ACC112 (cell line): ENCODE results near the gene SGK1.
"Not testable (repeated sequence)": the region's sequence is repeated elsewhere in the genome, so short reads cannot be mapped to it uniquely, and the experiment has no call there.

Experiments used
- H2AFZ ChIP-seq: fragments of 200-600 bp; sonication (generic); one replicate; pipeline ENCODE4 v1.6.0; 2017; ENCODE audit warnings: antibody characterized with exemption, low read length; ENCODE audit not compliant: unreplicated experiment
- H3K27ac ChIP-seq: fragments of 200-600 bp; sonication (generic); 2 replicates; pipeline ENCODE4 v1.5.1; 2014; ENCODE audit warnings: low read depth, mild to moderate bottlenecking, antibody characterized with exemption, low read length, moderate library complexity
- H3K27me3 ChIP-seq: fragments of 200-600 bp; sonication (generic); 2 replicates; pipeline ENCODE4 v1.6.1; 2014; ENCODE audit warnings: mild to moderate bottlenecking, antibody characterized with exemption, low read length, moderate library complexity, mixed read lengths; ENCODE audit not compliant: insufficient read depth
- H3K36me3 ChIP-seq: fragments of 200-600 bp; sonication (generic); 2 replicates; pipeline ENCODE4 v1.6.1; 2016; ENCODE audit warnings: mild to moderate bottlenecking, antibody characterized with exemption, low read length, moderate library complexity, mixed read lengths; ENCODE audit not compliant: insufficient read depth
- H3K4me1 ChIP-seq: fragments of 200-600 bp; sonication (generic); one replicate; pipeline ENCODE4 v1.6.1; 2016; ENCODE audit warnings: low read length, mixed read lengths; ENCODE audit not compliant: insufficient read depth, unreplicated experiment, control insufficient read depth
- H3K4me3 ChIP-seq: fragments of 200-600 bp; sonication (generic); 2 replicates; pipeline ENCODE4 v1.5.1; 2014; ENCODE audit warnings: mild to moderate bottlenecking, low read depth, low read length
- H3K79me2 ChIP-seq: fragments of 200-600 bp; sonication (generic); one replicate; pipeline ENCODE4 v1.6.0; 2016; ENCODE audit warnings: low read length; ENCODE audit not compliant: control insufficient read depth, unreplicated experiment, insufficient read depth

SGK1 gene

DNA sequence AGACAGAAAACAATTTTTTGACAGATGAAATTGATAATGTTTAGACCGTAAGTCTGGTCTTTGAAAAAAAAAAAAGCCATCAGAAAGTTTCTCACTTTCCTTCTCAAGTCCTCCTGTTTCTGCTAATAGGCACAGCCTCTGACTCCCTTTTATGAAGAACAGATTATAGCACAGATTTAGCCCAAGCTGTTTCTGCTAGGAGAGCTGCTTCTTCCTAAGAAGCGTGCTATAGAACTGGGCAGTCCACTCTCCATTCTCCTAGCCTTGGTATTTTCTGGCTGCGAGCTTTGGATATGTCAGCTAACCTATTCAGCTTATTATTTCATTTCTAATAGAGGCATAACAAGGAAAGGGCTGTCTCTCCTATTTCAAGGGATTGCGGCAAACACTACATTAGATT lies 112.5 kb downstream of the SGK1 start:
- Histone ChIP-seq H3K79me2 (no peaks in the 10 kb centered on the region), H3K4me1 (no peaks in the 10 kb centered on the region), H3K27me3 (no peaks in the 10 kb centered on the region), H3K4me3 (no peak overlapping the region), H3K27ac (no peak overlapping the region), H2AFZ (no peak overlapping the region), H3K36me3 (no peaks in the 10 kb centered on the region)

DNA sequence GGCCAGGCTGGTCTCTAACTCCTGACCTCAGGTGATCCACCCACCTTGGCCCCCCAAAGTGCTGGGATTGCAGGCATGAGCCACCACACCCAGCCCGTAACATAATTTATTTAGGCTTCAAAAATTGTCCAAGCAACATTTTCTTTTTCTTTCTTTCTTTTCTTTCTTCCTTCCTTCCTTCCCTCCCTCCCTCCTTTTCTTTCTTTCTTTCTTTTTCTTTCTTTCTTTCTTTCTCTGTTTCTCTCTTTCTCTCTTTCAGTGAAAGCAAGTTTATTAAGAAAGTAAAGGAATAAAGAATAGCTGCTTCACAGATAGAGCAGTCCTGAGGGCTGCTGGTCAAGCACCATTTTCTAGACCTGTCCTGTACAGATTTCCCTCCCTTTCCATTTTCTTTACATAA lies 113.2 kb downstream of the SGK1 start:
- H2AFZ ChIP-seq, H3K79me2 ChIP-seq, H3K36me3 ChIP-seq, H3K27me3 ChIP-seq, H3K4me3 ChIP-seq, H3K27ac ChIP-seq, H3K4me1 ChIP-seq: not testable (repeated sequence)

DNA sequence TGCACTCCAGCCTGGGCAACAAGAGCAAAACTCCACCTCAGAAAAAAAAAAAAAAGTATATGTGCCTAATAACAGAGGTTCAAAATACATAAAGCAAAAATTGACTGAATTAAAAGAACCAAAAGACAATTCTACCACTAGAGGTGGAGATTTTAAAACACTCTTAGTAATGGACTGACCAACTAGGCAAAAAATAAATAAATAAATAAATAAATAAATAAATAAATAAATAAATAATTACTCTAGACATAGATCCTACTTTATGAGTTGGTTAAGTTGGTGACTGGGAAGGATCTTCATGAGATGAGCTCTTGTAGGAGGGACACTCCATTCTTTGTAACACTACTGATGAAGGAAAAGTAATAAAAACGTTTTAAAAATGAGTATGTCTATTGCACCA lies 113.9 kb downstream of the SGK1 start:
- H3K4me3 ChIP-seq: no peak overlapping the region
- no peaks in the 10 kb centered on the region for H3K4me1 ChIP-seq
- no peaks in the 10 kb centered on the region for H3K27me3 ChIP-seq
- H2AFZ ChIP-seq: no peak overlapping the region
- no peaks in the 10 kb centered on the region for H3K36me3 ChIP-seq
- no peak overlapping the region for H3K27ac ChIP-seq
- H3K79me2 ChIP-seq: no peaks in the 10 kb centered on the region

DNA sequence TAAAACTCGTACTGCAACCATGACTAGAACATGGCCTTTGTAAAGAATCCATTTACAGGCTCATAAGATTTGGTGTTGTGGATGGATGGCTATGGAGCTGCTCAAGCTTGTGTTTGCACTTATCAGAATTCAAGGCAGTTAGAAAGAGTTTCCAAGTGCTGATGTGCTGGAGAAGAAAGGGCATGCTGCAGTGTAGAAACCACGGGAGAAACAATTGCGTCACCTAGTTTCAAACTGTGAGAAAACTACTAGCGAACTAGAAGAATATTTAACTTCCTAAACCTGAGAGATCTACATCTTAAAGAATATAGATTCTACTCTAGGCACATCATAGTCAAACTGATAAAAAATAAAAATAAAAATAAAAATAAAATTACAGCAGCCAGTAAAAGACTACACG lies 116.2 kb downstream of the SGK1 start:
- no peak overlapping the region for H3K4me3 ChIP-seq
- no peaks in the 10 kb centered on the region for H3K36me3 ChIP-seq
- H3K79me2 ChIP-seq: no peaks in the 10 kb centered on the region
- H3K27me3 ChIP-seq: no peaks in the 10 kb centered on the region
- no peak overlapping the region for H3K27ac ChIP-seq
- no peaks in the 10 kb centered on the region for H3K4me1 ChIP-seq
- H2AFZ ChIP-seq: no peak overlapping the region

DNA sequence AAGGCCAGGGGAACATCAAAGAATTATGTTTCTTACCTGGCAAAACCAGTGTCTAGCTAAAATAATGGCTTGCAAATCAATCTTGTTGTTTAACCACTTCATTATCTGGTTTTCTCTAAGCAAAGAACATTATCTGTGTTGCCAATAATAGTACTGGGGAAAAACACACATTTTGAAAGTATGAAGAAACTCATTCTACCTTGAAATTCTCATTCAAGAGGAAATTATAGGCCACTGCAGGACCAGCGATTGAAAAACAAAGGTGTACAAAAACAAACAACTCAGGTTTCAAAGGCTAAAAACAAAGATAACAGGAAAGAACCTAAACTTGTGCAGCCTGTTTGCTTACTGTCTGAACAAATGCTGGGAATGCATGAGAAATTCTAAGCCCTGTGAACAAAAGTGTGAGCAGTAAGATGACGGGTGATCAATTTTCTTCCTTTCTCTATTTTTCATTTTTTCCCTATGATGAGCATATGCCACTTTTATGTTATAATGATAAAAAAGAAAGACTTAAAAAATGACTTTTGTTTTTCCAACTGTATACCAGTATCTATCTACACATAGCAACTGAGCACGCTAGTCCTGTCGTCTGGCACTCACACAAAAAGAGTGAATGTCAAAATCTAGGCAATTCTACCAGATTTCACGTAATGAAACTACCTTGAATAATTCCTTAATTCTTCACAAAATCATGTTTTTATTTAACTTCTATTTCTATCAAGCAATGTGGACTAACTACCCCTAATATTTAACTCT lies 117.9 kb downstream of the SGK1 start:
- Histone ChIP-seq H3K27ac (no peak overlapping the region), H3K27me3 (no peaks in the 10 kb centered on the region), H2AFZ (no peak overlapping the region), H3K4me3 (no peak overlapping the region), H3K36me3 (no peaks in the 10 kb centered on the region), H3K79me2 (no peaks in the 10 kb centered on the region), H3K4me1 (peaks cover 7% of the 10 kb centered on the region)

DNA sequence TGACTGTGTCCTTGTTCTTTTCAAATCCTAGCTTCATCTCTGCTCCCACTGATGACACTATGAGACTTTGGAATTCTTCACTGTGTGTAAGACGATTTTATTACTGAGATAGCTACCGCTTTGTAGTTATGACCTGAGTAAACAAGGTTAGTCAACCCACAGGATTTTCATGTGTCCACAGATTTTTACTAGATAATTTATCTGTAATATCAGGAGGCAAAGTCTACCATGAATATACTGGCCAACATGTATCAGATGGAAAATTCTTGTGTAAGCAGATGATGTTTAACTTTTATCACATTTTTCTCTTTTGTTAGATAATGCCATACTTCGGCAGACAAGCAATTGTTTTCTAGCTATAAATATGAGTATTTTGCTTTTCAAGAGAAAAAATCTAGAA lies 119.8 kb downstream of the SGK1 start:
- Histone ChIP-seq H2AFZ (no peak overlapping the region), H3K79me2 (no peaks in the 10 kb centered on the region), H3K27me3 (no peaks in the 10 kb centered on the region), H3K27ac (no peak overlapping the region), H3K36me3 (no peaks in the 10 kb centered on the region), H3K4me3 (no peak overlapping the region), H3K4me1 (peaks cover 10% of the 10 kb centered on the region)

DNA sequence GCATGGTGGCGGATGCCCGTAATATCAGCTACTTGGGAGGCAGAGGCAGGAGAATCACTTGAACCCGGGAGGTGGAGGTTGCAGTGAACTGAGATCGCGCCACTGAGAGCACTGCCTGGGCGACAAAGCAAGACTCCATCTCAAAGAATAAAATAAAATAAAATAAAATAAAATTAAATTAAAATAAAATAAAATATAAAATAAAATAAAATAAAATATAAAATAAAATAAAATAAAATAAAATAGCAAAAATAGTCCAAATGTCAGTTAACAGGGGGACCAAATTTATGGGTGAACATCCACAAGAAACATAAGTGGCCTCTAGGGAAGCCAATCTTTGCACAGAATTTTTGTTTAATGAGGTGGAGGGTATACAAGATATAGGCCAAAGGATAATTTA lies 120.2 kb downstream of the SGK1 start:
- not testable (repeated sequence) for H3K79me2 ChIP-seq, H3K4me1 ChIP-seq, H3K27ac ChIP-seq, H3K36me3 ChIP-seq, H2AFZ ChIP-seq, H3K27me3 ChIP-seq, H3K4me3 ChIP-seq

DNA sequence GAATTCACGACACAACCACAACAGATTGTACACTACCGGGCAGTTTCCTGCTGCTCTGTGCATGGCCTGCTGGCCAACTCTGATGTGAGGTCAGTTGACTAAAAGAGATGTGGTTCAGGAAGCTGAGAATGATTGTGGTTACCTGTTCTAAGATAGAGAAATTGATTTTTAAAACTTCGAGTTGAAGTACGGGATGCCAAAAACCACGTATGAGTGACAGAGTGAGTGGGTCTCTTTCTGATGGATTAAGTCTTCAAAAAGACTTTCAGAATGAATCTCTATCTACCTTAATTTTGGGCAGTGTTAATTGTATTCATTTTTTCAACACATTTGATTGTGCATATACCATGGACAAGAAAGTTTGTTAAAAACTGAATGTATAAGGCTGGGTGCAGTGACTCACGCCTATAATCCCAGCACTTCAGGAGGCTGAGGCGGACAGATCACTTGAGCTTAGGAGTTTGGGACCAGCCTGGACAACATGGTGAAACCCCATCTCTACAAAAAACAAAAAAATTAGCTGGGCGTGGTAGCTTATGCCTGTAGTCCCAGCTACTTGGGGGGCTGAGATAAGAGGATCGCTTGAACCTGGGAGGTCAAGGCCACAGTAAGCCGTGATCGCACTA lies 121.2 kb downstream of the SGK1 start:
- Histone ChIP-seq H3K4me3 (no peak overlapping the region), H3K27me3 (no peaks in the 10 kb centered on the region), H3K27ac (no peak overlapping the region), H3K36me3 (no peaks in the 10 kb centered on the region), H3K4me1 (peaks cover 10% of the 10 kb centered on the region), H3K79me2 (no peaks in the 10 kb centered on the region), H2AFZ (no peak overlapping the region)

DNA sequence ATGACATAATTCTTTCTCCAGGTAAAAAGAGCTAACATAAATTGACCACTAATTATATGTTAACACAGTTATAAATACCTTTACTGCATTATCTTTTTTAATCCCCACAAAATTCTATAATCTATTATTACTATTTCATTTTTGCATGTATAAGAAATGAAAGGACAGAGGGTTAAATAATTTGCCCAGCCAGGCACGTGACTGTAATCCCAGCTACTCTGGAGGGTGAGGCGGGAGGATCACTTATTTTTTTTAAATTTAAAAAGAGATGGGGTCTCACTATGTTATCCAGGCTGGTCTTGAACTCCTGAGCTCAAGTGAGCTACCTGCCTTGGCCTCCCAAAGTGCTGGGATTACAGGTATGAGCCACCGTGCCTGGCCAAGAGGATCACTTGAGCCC lies 121.9 kb downstream of the SGK1 start:
- Histone ChIP-seq H2AFZ (no peak overlapping the region), H3K27ac (no peak overlapping the region), H3K4me3 (no peak overlapping the region), H3K4me1 (peaks cover 10% of the 10 kb centered on the region), H3K79me2 (no peaks in the 10 kb centered on the region), H3K36me3 (no peaks in the 10 kb centered on the region), H3K27me3 (no peaks in the 10 kb centered on the region)

DNA sequence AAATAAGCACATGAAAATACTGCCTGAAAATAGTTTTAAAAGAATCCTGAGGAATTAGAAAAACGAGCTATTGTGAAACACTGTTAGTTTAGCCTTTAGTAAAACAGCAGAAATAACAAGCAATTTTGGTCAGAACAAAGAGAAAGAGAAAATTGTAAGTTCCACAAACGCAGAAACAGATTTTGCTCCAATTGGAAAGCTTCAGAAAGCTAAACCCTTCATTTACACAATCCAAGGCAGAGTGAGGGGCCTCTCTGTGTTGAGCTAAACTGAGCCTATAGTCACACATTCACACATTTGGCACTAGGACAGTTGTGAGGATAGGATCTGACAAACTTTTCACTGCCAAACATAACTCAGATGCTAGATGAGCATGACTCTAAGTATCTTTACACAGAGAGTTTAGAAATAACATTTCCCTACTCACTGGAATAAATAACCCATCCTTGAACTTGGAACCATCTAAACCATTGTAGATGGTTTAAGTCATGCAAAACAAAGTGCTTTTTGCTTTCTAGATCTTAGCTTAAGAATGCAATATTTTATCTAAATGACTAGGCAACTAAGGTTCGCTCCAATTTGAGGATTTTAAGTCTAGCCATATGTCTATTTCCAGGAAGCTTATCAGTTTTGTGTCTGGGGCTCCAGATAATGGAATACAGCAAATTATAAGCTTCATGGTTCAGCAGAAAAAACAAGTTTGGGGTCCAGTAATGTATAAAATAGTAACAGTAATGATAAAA lies 122.6 kb downstream of the SGK1 start:
- H3K79me2 ChIP-seq: no peaks in the 10 kb centered on the region

More for the DNA sequence above, 122.6 kb downstream of the SGK1 start:
- peaks cover 10% of the 10 kb centered on the region for H3K4me1 ChIP-seq
- H3K36me3 ChIP-seq: no peaks in the 10 kb centered on the region
- peak overlapping the region; percentile 46 for H3K27ac ChIP-seq
- no peak overlapping the region for H3K4me3 ChIP-seq
- peak overlapping the region; percentile 81 for H2AFZ ChIP-seq
- H3K27me3 ChIP-seq: no peaks in the 10 kb centered on the region
